HepG2 (cell line): ENCODE results near the gene RAB27B. TPM values are rescaled to one million over a fixed set of nuclear protein-coding genes. Genes with fewer than 3 reads are reported as not detected.

Experiments used
- ATAC-seq: fragments of 200-7000 bp; cut with Tn5 transposase; 3 replicates; pipeline ENCODE4 v1.9.1; 2020; ENCODE audit warnings: mild to moderate bottlenecking, moderate library complexity
- BruUV-seq: library from RNA; stranded (reverse); fragments of 400-500 nt; replicated peaks from 2 replicates; lab custom pipeline; 2021; lab: Mats Ljungman, UMichigan
- CTCF ChIA-PET: fragments of 300-600 bp; formaldehyde crosslinking; extraction: SDS; loops from one replicate; lab custom pipeline; 2021; ENCODE audit warnings: low total read pairs, inconsistent platforms, low intra/inter-chr PET ratio; lab: Yijun Ruan, JAX
- POLR2A ChIA-PET: fragments of 350-600 bp; sonication (Branson Sonifier 250); formaldehyde crosslinking; loops from one replicate; lab custom pipeline; 2020; ENCODE audit warnings: antibody characterized with exemption, inconsistent platforms; lab: Yijun Ruan, JAX
- DNase-seq: peaks from one replicate; pipeline ENCODE4 v3.0.0-alpha.2; 2015; ENCODE audit warnings: low spot score
- FAIRE-seq: peaks from 3 replicates; lab custom pipeline; 2011; peaks lifted over from hg19 to GRCh38; lab: Jason Lieb, UNC
- H2AFZ ChIP-seq: one replicate; pipeline ENCODE4 v1.6.1; 2011; ENCODE audit warnings: low read length, inconsistent platforms
- H3K27ac ChIP-seq: fragments of 300-600 bp; 3 replicates; pipeline ENCODE4 v1.8.0; 2011; ENCODE audit warnings: mixed run types, mild to moderate bottlenecking, mixed read lengths, low read length, inconsistent platforms; ENCODE audit not compliant: insufficient read depth; ENCODE audit errors: extremely low read length
- H3K27me3 ChIP-seq, 2 experiments: fragments of 200-600 bp in 1 of 2; 2 replicates in 1 of 2; 3 replicates in 1 of 2; pipeline versions ENCODE4 v1.6.0 to v1.8.0; 2011; ENCODE audit warnings: low read length in 2 of 2, mild to moderate bottlenecking in 2 of 2, moderate library complexity in 2 of 2, inconsistent platforms in 1 of 2; ENCODE audit not compliant: insufficient read depth in 2 of 2, control insufficient read depth in 1 of 2
- H3K36me3 ChIP-seq, 2 experiments: fragments of 200-600 bp in 1 of 2; replicated peaks in 1 of 2; 2 replicates in 1 of 2; 3 replicates in 1 of 2; pipeline versions ENCODE4 v1.5.1 to v1.8.0; 2011; ENCODE audit warnings: low read length in 2 of 2, inconsistent platforms in 1 of 2; ENCODE audit not compliant: insufficient read depth in 2 of 2, control insufficient read depth in 1 of 2
- H3K4me1 ChIP-seq: 2 replicates; pipeline ENCODE4 v1.5.1; 2012; ENCODE audit warnings: low read length, inconsistent platforms; ENCODE audit not compliant: insufficient read depth
- H3K4me2 ChIP-seq: 2 replicates; pipeline ENCODE4 v1.6.0; 2011; ENCODE audit warnings: low read depth, low read length, inconsistent platforms
- H3K4me3 ChIP-seq, 3 experiments: fragments of 200-600 bp in 1 of 3; sonication (generic), shearing (Covaris generic) in 1 of 3; replicated peaks in 1 of 3; 2 replicates each; pipeline ENCODE4 v1.5.1; 2011 to 2016; ENCODE audit warnings: low read length in 3 of 3, inconsistent platforms in 2 of 3, low read depth in 2 of 3, mild to moderate bottlenecking in 2 of 3, control low read depth in 1 of 3, mixed read lengths in 1 of 3; ENCODE audit not compliant: insufficient read depth in 1 of 3
- H3K79me2 ChIP-seq: one replicate; pipeline ENCODE4 v1.6.1; 2011; ENCODE audit warnings: low read length, inconsistent platforms; ENCODE audit not compliant: insufficient read depth
- H3K9ac ChIP-seq: 2 replicates; pipeline ENCODE4 v1.6.0; 2011; ENCODE audit warnings: mild to moderate bottlenecking, low read depth, low read length, inconsistent platforms; ENCODE audit not compliant: insufficient read depth
- H3K9me3 ChIP-seq: 2 replicates; pipeline ENCODE4 v1.5.1; 2012; ENCODE audit warnings: mild to moderate bottlenecking, low read length
- H4K20me1 ChIP-seq: 2 replicates; pipeline ENCODE4 v1.6.0; 2011; ENCODE audit warnings: inconsistent platforms, mild to moderate bottlenecking, low read length, moderate library complexity; ENCODE audit not compliant: insufficient read depth
- CCDC6 ChIP-seq: sonication (generic); formaldehyde crosslinking; IDR thresholded peaks from 2 replicates; pipeline ENCODE4 v1.8.1; 2022; ENCODE audit warnings: mild to moderate bottlenecking, missing genetic modification reagents, moderate library complexity
- FOXP4 ChIP-seq: sonication (generic); formaldehyde crosslinking; IDR thresholded peaks from 2 replicates; pipeline ENCODE4 v1.4.0; 2020; ENCODE audit warnings: missing genetic modification reagents
- FUBP1 ChIP-seq: sonication (generic); formaldehyde crosslinking; IDR thresholded peaks from 2 replicates; pipeline ENCODE4 v1.5.1; 2020; ENCODE audit warnings: missing genetic modification reagents, mild to moderate bottlenecking, borderline replicate concordance
- GMEB2 ChIP-seq: IDR thresholded peaks from 2 replicates; pipeline ENCODE4 v1.6.1; 2016; ENCODE audit warnings: missing biosample characterization, missing genetic modification reagents, low read depth
- ISL2 ChIP-seq: sonication (generic); formaldehyde crosslinking; IDR thresholded peaks from 2 replicates; pipeline ENCODE4 v1.5.0; 2020; ENCODE audit warnings: missing genetic modification reagents
- SYNCRIP ChIP-seq: fragments of 200-400 bp; formaldehyde crosslinking; IDR thresholded peaks from 2 replicates; pipeline ENCODE4 v1.6.1; 2018; ENCODE audit warnings: mild to moderate bottlenecking, low read depth, low read length; ENCODE audit not compliant: insufficient read depth
- TFAP4 ChIP-seq: sonication (generic); IDR thresholded peaks from 2 replicates; pipeline ENCODE4 v1.6.1; 2016; ENCODE audit warnings: low read depth, borderline replicate concordance
- ZBTB1 ChIP-seq: sonication (generic); formaldehyde crosslinking; IDR thresholded peaks from 2 replicates; pipeline ENCODE4 v1.4.0; 2020; ENCODE audit warnings: missing genetic modification reagents, borderline replicate concordance
- ZNF251 ChIP-seq: sonication (generic); formaldehyde crosslinking; IDR thresholded peaks from 2 replicates; pipeline ENCODE4 v1.9.0; 2021; ENCODE audit warnings: mild to moderate bottlenecking, missing genetic modification reagents
- ZNF530 ChIP-seq: sonication (generic); formaldehyde crosslinking; IDR thresholded peaks from 2 replicates; pipeline ENCODE4 v1.5.0; 2020; ENCODE audit warnings: low read depth, mild to moderate bottlenecking, missing genetic modification reagents
- ZNF646 ChIP-seq: sonication (generic); formaldehyde crosslinking; IDR thresholded peaks from 2 replicates; pipeline ENCODE4 v1.9.0; 2021; ENCODE audit warnings: mild to moderate bottlenecking, missing genetic modification reagents
- in situ Hi-C: cut with HindIII; loops from 2 replicates; pipeline ENCODE4 v1.10.0; 2017; ENCODE audit warnings: low pct_unique_long_range_greater_than_20kb; ENCODE audit not compliant: extremely low pct_ligation_motif_present
- intact Hi-C: fragments of 100-400 bp; cut with micrococcal nuclease; formaldehyde crosslinking; loops from one replicate; pipeline ENCODE4 v1.10.0; 2022; ENCODE audit not compliant: unreplicated experiment
- polyA plus RNA-seq, 8 experiments: library from polyadenylated mRNA; depleted of rRNA in 3 of 8; stranded (reverse) in 7 of 8; unstranded in 1 of 8; fragments of >200 nt; fragmentation: Illumina TruSeq in 4 of 8; extraction: Trizol in 4 of 8; gene quantifications; 2 replicates each; pipeline versions ENCODE4 v1.2.1 to v1.2.3, GENCODE V29; 2011 to 2016; ENCODE audit warnings: low read depth in 4 of 8, missing spikeins in 1 of 8, mixed read lengths in 1 of 8; ENCODE audit not compliant: insufficient read depth in 1 of 8
- total RNA-seq, 5 experiments: library from RNA; depleted of rRNA; stranded (reverse); fragments of >200 nt; fragmentation: Illumina TruSeq; extraction: Trizol; gene quantifications; 2 replicates each; pipeline ENCODE4 v1.2.3, GENCODE V29; 2016; ENCODE audit warnings: low read depth in 1 of 5

RAB27B gene
- total and polyA plus RNA-seq, 2 of the 13 experiments (the other 11 are each of a cell fraction or from before 2014, with no cell fraction given) = not detected

- in situ Hi-C loops = no loop called here
- intact Hi-C loops = no loop called here
- no TSS peak for BruUV-seq
- H3K36me3 ChIP-seq = no peaks in the 10 kb centered on the region
- H2AFZ ChIP-seq = no peak overlapping the region
- ChIA-PET CTCF (no interaction called here), POLR2A (no interaction called here)
- H3K79me2 ChIP-seq = no peaks in the 10 kb centered on the region
- no peaks in the 10 kb centered on the region for H4K20me1 ChIP-seq
- FAIRE-seq (no peak), DNase-seq (no peak), ATAC-seq (no peak)
- TF ChIP-seq FUBP1 (CRISPR knock-in tag) (no peak), ZNF251 (no peak), FOXP4 (CRISPR knock-in tag) (no peak), GMEB2 (CRISPR knock-in tag) (no peak), TFAP4 (no peak), ZNF530 (CRISPR knock-in tag) (no peak), SYNCRIP (no peak), ZBTB1 (no peak), ZNF646 (CRISPR knock-in tag) (no peak), ISL2 (no peak), CCDC6 (CRISPR knock-in tag) (no peak)
- H3K4me2 ChIP-seq = no peak overlapping the region
- H3K9me3 ChIP-seq = no peaks in the 10 kb centered on the region
- no peak overlapping the region for H3K4me3 ChIP-seq
- no peak overlapping the region for H3K27ac ChIP-seq
- no peaks in the 10 kb centered on the region for H3K27me3 ChIP-seq
- peaks cover 14% of the 10 kb centered on the region for H3K4me1 ChIP-seq
- no peak overlapping the region for H3K9ac ChIP-seq
These were observed 71.2 kb downstream of the RAB27B start for GRCh38 chr18:54899500-54899899.
